Measurements from ENCODE around the gene EGR2. TPM values are rescaled to one million over a fixed set of nuclear protein-coding genes. Genes with fewer than 3 reads are reported as not detected.
A peak's percentile ranks its signal among the peaks of the same experiment; 100 is the strongest.
"Not testable (repeated sequence)": the region's sequence is repeated elsewhere in the genome, so short reads cannot be mapped to it uniquely, and the experiment has no call there.

Gene EGR2
- total RNA-seq, 1 experiment from 2014 or later: not detected

DNA sequence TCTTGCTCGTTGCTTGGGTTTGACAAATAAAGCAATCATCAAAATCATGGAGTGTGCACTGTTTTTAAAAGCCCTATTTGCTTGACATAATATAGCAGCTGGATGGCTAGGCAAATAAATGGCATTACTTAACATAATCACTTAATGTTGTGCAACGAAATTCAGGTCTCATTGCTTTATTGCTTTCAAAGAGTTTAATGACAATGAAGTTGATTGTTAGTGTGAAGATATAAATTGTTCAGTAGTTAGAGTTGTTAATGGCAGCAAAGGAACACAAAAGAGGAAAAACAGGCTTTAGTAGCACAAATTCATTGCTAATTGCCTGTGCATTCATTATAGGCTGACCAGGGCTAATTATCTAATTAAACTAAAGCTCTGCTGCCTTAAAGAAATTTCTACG, 19.3 kb downstream of the EGR2 start:
- Histone ChIP-seq H3K4me1 (replicated peaks) (peaks cover 4% of the 10 kb centered on the region; the same call in 1 of the 2 replicates), H3K27me3 (replicated peaks) (peaks cover 10% of the 10 kb centered on the region; the same call in 1 of the 2 replicates), H3K36me3 (no peaks in the 10 kb centered on the region), H3K4me3 (no peak overlapping the region), H3K27ac (no peak overlapping the region), H3K9me3 (replicated peaks) (no peaks in the 10 kb centered on the region)
- DNase-seq (ENCODE audit: low read depth in 1 of 2, low spot score in 2 of 2): no peak

- no peaks in the 10 kb centered on the region for H3K9me3 ChIP-seq (replicated peaks)
- H3K27me3 ChIP-seq (replicated peaks): peaks cover 10% of the 10 kb centered on the region; the same call in 1 of the 2 replicates
- DNase-seq (ENCODE audit: low read depth in 1 of 2, low spot score in 2 of 2): no peak
- H3K4me3 ChIP-seq: no peak overlapping the region
- no peak overlapping the region for H3K27ac ChIP-seq
- H3K4me1 ChIP-seq (replicated peaks): peaks cover 4% of the 10 kb centered on the region; the same call in 1 of the 2 replicates
- no peaks in the 10 kb centered on the region for H3K36me3 ChIP-seq
Observed at GRCh38 chr10:62795762-62796161, 20.4 kb downstream of the EGR2 start.

DNA sequence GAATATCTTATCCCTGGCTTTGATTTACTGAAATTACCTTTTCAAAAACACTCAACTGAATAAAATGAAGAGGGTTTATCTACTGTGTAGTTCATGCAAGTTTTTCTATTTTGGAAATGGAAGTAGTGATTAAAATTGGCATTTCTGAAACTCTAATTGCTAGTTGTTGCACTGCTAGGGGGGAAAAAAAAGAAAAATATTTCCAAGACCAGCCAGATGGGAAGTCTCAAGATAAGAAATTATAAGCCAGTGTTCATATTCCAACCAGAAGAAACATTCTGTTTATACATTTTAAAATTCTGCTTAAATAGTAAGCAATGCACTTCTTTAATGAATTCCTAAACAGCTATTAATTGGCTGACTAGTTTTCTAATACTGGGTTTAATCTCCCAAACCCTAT, 21.1 kb downstream of the EGR2 start:
- H3K36me3 ChIP-seq: no peaks in the 10 kb centered on the region
- peaks cover 10% of the 10 kb centered on the region; the same call in 1 of the 2 replicates for H3K27me3 ChIP-seq (replicated peaks)
- H3K27ac ChIP-seq: no peak overlapping the region
- peaks cover 4% of the 10 kb centered on the region; the same call in 1 of the 2 replicates for H3K4me1 ChIP-seq (replicated peaks)
- no peak for DNase-seq (ENCODE audit: low read depth in 1 of 2, low spot score in 2 of 2)
- no peak overlapping the region for H3K4me3 ChIP-seq
- no peaks in the 10 kb centered on the region for H3K9me3 ChIP-seq (replicated peaks)

DNA sequence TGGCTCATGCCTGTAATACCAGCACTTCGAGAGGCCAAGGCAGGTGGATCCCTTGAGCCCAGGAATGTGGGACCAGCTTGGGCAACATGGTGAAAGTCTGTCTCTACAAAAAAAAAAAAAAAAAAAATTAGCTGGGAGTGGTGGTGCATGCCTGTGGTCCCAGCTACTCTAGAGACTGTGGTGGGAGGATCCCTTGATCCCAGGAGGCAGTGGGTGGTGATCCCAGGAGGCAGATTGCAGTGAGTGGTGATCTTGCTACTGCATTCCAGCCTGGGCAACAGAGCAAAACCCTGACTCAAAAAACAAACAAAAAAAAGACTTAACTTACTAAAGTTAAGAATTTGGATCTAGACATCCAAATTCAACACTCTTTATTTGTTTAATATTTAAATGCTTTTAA, 21.9 kb downstream of the EGR2 start:
- H3K27ac ChIP-seq: no peak overlapping the region
- no peak for DNase-seq (ENCODE audit: low read depth in 1 of 2, low spot score in 2 of 2)

DNA sequence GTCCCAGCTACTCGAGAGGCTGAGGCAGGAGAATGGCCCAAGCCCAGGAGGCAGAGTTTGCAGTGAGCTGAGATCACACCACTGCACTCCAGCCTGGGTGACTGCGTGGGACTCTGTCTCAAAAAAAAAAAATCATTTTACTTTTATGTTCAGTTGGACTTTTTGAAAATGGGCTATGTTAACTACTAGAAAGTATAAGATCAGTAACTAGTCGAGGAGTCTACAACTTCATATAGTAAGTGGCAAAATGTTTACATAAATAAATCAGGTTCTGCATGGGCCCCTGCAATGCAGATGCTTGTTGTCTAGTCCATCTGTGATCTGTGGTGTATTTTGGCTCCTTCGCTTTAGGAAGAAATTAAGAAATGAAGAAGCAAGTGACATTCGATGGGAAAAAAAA, 23.9 kb downstream of the EGR2 start:
- Histone ChIP-seq H3K36me3 (no peaks in the 10 kb centered on the region), H3K4me1 (replicated peaks) (peaks cover 13% of the 10 kb centered on the region), H3K27ac (no peak overlapping the region), H3K27me3 (replicated peaks) (peaks cover 3% of the 10 kb centered on the region; the same call in 1 of the 2 replicates), H3K9me3 (replicated peaks) (no peaks in the 10 kb centered on the region), H3K4me3 (no peak overlapping the region)
- no peak for DNase-seq (ENCODE audit: low read depth in 1 of 2, low spot score in 2 of 2)

More for the DNA sequence above, 21.9 kb downstream of the EGR2 start:
- H3K4me3 ChIP-seq: no peak overlapping the region
- H3K4me1 ChIP-seq (replicated peaks): peaks cover 9% of the 10 kb centered on the region
- H3K36me3 ChIP-seq: no peaks in the 10 kb centered on the region
- peaks cover 8% of the 10 kb centered on the region; the same call in 1 of the 2 replicates for H3K27me3 ChIP-seq (replicated peaks)
- H3K9me3 ChIP-seq (replicated peaks): no peaks in the 10 kb centered on the region

GRCh38 chr10:62790571-62790970, 25.6 kb downstream of the EGR2 start:
- Histone ChIP-seq H3K36me3 (no peaks in the 10 kb centered on the region), H3K4me1 (replicated peaks) (peaks cover 13% of the 10 kb centered on the region)

GRCh38 chr10:62790019-62790555, 26.1 kb downstream of the EGR2 start:
- DNase-seq (ENCODE audit: low read depth in 1 of 2, low spot score in 2 of 2): no peak
- Histone ChIP-seq H3K4me1 (replicated peaks) (peaks cover 13% of the 10 kb centered on the region), H3K36me3 (no peaks in the 10 kb centered on the region), H3K4me3 (no peak overlapping the region), H3K27ac (no peak overlapping the region), H3K27me3 (replicated peaks) (no peaks in the 10 kb centered on the region), H3K9me3 (replicated peaks) (no peaks in the 10 kb centered on the region)

More at GRCh38 chr10:62790571-62790970, 25.6 kb downstream of the EGR2 start:
- Histone ChIP-seq H3K9me3 (replicated peaks) (no peaks in the 10 kb centered on the region), H3K27me3 (replicated peaks) (no peaks in the 10 kb centered on the region), H3K4me3 (no peak overlapping the region), H3K27ac (no peak overlapping the region)
- DNase-seq (ENCODE audit: low read depth in 1 of 2, low spot score in 2 of 2): no peak

DNA sequence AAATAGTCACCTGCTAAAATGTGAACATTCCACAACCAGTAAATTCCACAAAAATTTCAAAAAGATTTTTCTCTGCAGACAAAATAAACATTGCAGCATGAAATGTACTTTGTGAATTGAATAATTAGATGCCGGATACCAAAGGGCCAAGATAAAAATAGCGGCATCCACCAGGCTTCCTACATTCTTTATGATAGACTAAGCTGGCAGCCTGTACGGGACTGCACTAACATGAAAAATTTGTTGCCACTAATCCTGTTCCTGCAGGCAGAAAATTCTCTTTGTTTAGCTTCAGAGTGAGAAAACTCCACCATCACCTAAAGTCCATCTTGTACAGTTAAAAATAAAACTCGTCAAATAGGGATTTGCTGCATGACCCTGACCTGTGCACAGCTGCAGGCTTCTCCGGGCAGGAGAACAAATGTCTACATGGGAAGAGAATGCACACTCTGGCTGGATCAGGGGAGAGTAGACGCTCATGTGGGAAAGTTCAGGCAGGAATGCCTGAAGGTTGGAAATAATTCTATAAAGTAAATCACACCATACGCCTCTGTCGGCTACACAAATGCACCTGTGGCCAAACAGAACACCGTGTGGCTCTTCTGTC, 27.2 kb downstream of the EGR2 start:
- no peaks in the 10 kb centered on the region for H3K9me3 ChIP-seq (replicated peaks)
- no peaks in the 10 kb centered on the region for H3K36me3 ChIP-seq
- H3K4me1 ChIP-seq (replicated peaks): peaks cover 9% of the 10 kb centered on the region
- H3K27me3 ChIP-seq (replicated peaks): no peaks in the 10 kb centered on the region
- no peak overlapping the region for H3K27ac ChIP-seq
- H3K4me3 ChIP-seq: no peak overlapping the region
- peak in 1 of 2 experiments; percentile 36 for DNase-seq (ENCODE audit: low read depth in 1 of 2, low spot score in 2 of 2)

- not testable (repeated sequence) for H3K36me3 ChIP-seq; H3K27ac ChIP-seq; H3K27me3 ChIP-seq (replicated peaks); H3K4me3 ChIP-seq; H3K9me3 ChIP-seq (replicated peaks); H3K4me1 ChIP-seq (replicated peaks); DNase-seq (ENCODE audit: low read depth in 1 of 2, low spot score in 2 of 2)
Observed at GRCh38 chr10:62788285-62788684, 27.9 kb downstream of the EGR2 start.

GRCh38 chr10:62784537-62784936, 31.6 kb downstream of the EGR2 start:
- not testable (repeated sequence) for H3K27me3 ChIP-seq (replicated peaks); H3K27ac ChIP-seq; H3K36me3 ChIP-seq; H3K4me1 ChIP-seq (replicated peaks); H3K9me3 ChIP-seq (replicated peaks); H3K4me3 ChIP-seq; DNase-seq (ENCODE audit: low read depth in 1 of 2, low spot score in 2 of 2)

DNA sequence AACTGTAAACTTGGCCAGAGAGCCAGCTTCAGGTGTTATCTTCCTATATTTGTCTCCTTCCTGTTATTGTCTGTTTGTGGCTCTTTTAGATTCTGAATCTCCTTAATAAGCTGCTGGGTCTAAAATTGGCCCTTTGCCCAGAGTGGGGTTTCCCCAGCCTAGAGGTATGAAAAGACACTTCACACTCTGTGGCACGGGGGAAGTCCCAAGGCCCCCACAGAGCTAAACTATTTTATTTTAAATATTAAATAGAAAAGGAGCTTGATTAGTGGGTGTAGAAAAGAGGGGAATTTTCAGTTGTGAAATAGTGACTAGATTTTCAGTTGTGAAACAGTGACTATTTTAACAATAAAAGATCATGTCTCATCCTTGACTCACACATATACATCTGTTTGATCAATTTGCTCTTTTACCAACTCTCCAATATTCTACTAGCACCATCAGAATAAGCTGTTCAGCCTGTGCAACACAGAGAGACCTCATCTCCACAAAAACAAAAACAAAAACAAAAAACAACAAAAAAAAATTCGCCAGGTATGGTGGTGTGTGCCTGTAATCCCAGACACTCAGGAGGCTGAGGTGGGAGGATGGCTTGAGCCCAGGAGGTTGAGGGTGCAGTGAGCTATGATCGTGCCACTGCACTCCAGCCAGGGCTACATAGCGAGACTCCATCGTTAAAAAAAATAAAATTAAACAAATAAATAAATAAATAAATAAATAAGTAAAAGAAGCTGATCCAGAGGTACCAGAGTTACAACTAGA, 36.5 kb downstream of the EGR2 start:
- Histone ChIP-seq H3K36me3 (no peaks in the 10 kb centered on the region), H3K27ac (no peak overlapping the region), H3K27me3 (replicated peaks) (no peaks in the 10 kb centered on the region), H3K4me1 (replicated peaks) (no peaks in the 10 kb centered on the region), H3K4me3 (no peak overlapping the region), H3K9me3 (replicated peaks) (no peaks in the 10 kb centered on the region)
- no peak for DNase-seq (ENCODE audit: low read depth in 1 of 2, low spot score in 2 of 2)

GRCh38 chr10:62778125-62778524, 38.0 kb downstream of the EGR2 start:
- Histone ChIP-seq H3K27me3 (replicated peaks) (no peaks in the 10 kb centered on the region), H3K4me3 (no peak overlapping the region), H3K27ac (no peak overlapping the region), H3K36me3 (no peaks in the 10 kb centered on the region), H3K4me1 (replicated peaks) (no peaks in the 10 kb centered on the region), H3K9me3 (replicated peaks) (no peaks in the 10 kb centered on the region)
- no peak for DNase-seq (ENCODE audit: low read depth in 1 of 2, low spot score in 2 of 2)

GRCh38 chr10:62772186-62772974, 43.8 kb downstream of the EGR2 start:
- H3K4me1 ChIP-seq (replicated peaks): peaks cover 17% of the 10 kb centered on the region
- no peak overlapping the region for H3K27ac ChIP-seq
- H3K27me3 ChIP-seq (replicated peaks): no peaks in the 10 kb centered on the region
- DNase-seq (ENCODE audit: low read depth in 1 of 2, low spot score in 2 of 2): peak in 1 of 2 experiments; percentile 58
- no peaks in the 10 kb centered on the region for H3K9me3 ChIP-seq (replicated peaks)
- no peak overlapping the region for H3K4me3 ChIP-seq
- no peaks in the 10 kb centered on the region for H3K36me3 ChIP-seq
